Dedifferentiated amniotic fluid mesenchymal stem cell (primary cell): ENCODE results near the gene DHRSX.
"Not testable (repeated sequence)": the region's sequence is repeated elsewhere in the genome, so short reads cannot be mapped to it uniquely, and the experiment has no call there.

Source experiments
- DNase-seq: peaks from one replicate; pipeline ENCODE4 v3.0.0-alpha.2; 2016; ENCODE audit errors: extremely low spot score

The DHRSX gene

GRCh38 chrX:2519638-2520037, 18.9 kb upstream of the DHRSX start:
- not testable (repeated sequence) for DNase-seq

- no peak for DNase-seq
Observed at GRCh38 chrX:2517055-2517454, 16.3 kb upstream of the DHRSX start.

- DNase-seq = no peak
Observed at GRCh38 chrX:2516623-2517022, 15.8 kb upstream of the DHRSX start.

GRCh38 chrX:2514131-2514530, 13.4 kb upstream of the DHRSX start:
- DNase-seq = no peak

- DNase-seq = no peak
Observed at GRCh38 chrX:2513121-2513664, 12.4 kb upstream of the DHRSX start.

- no peak for DNase-seq
Observed at GRCh38 chrX:2512501-2512900, 11.7 kb upstream of the DHRSX start.

- DNase-seq = no peak
Observed at GRCh38 chrX:2511326-2511725, 10.6 kb upstream of the DHRSX start.

GRCh38 chrX:2508648-2509335, 8.0 kb upstream of the DHRSX start:
- no peak for DNase-seq

- no peak for DNase-seq
Observed at GRCh38 chrX:2507904-2508627, 7.3 kb upstream of the DHRSX start.

- no peak for DNase-seq
Observed at GRCh38 chrX:2507196-2507595, 6.4 kb upstream of the DHRSX start.

GRCh38 chrX:2505341-2505740, 4.6 kb upstream of the DHRSX start:
- DNase-seq = not testable (repeated sequence)

GRCh38 chrX:2504706-2505332, 4.0 kb upstream of the DHRSX start:
- no peak for DNase-seq

- no peak for DNase-seq
Observed at GRCh38 chrX:2503591-2504500, 3.1 kb upstream of the DHRSX start.

GRCh38 chrX:2502668-2503519, 2.1 kb upstream of the DHRSX start:
- DNase-seq = no peak

- DNase-seq = no peak
Observed at GRCh38 chrX:2502120-2502667, 1.4 kb upstream of the DHRSX start.

GRCh38 chrX:2501559-2502102, 855 bp upstream of the DHRSX start:
- DNase-seq = no peak

GRCh38 chrX:2500091-2500802, 529 bp downstream of the DHRSX start:
- DNase-seq = no peak

GRCh38 chrX:2499507-2499906, 1.3 kb downstream of the DHRSX start:
- DNase-seq = no peak

- no peak for DNase-seq
Observed at GRCh38 chrX:2498781-2499302, 1.9 kb downstream of the DHRSX start.
